ENCODE results near the gene PPFIA2. TPM values are rescaled to one million over a fixed set of nuclear protein-coding genes. Genes with fewer than 3 reads are reported as not detected.

Gene PPFIA2
- total and polyA plus RNA-seq, 8 donors = 0.15 to 9.9 (median 2.2) TPM

DNA sequence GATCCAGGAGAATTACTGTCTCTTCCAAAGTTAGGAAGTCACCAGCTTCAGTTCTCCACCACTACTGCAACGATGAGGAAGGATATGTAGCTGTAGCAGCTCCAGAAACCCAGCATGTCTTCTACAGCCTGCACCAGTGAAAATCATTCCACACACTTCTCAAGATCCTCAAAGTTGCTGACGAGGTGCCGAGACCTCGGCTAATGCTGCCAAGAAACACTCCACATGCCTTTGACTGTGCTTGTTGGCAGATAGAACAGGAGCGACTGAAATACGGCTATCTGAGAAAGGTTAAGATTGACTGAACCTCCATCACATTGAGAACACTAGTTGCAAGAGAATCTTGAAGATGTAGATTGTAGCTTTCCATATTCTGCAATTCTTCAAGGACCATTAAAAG is 241.9 kb downstream of the PPFIA2 start:
- Histone ChIP-seq H3K4me3 (no peak overlapping the region), H3K9me3 (no peaks in the 10 kb centered on the region), H3K27ac (no peak overlapping the region), H3K4me1 (no peaks in the 10 kb centered on the region), H3K27me3 (no peaks in the 10 kb centered on the region), H3K36me3 (no peaks in the 10 kb centered on the region)
- intact Hi-C loops (cut with DNase I; ENCODE audit: low total_unique reads) = no loop called here
- no peak for DNase-seq
- no peak for TF ChIP-seq EP300 (IDR thresholded peaks at IDR 0.05)
- no peak for TF ChIP-seq POLR2A (IDR thresholded peaks at IDR 0.05)
- TF ChIP-seq POLR2AphosphoS5 (IDR thresholded peaks at IDR 0.05) = no peak
- TF ChIP-seq, protein P1, sequence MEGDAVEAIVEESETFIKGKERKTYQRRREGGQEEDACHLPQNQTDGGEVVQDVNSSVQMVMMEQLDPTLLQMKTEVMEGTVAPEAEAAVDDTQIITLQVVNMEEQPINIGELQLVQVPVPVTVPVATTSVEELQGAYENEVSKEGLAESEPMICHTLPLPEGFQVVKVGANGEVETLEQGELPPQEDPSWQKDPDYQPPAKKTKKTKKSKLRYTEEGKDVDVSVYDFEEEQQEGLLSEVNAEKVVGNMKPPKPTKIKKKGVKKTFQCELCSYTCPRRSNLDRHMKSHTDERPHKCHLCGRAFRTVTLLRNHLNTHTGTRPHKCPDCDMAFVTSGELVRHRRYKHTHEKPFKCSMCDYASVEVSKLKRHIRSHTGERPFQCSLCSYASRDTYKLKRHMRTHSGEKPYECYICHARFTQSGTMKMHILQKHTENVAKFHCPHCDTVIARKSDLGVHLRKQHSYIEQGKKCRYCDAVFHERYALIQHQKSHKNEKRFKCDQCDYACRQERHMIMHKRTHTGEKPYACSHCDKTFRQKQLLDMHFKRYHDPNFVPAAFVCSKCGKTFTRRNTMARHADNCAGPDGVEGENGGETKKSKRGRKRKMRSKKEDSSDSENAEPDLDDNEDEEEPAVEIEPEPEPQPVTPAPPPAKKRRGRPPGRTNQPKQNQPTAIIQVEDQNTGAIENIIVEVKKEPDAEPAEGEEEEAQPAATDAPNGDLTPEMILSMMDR (IDR thresholded peaks at IDR 0.05) = no peak
- WGBS, 5 donors = 63 to 90% (median 87%) methylated on average over 6 of the region's 6 CpGs

DNA sequence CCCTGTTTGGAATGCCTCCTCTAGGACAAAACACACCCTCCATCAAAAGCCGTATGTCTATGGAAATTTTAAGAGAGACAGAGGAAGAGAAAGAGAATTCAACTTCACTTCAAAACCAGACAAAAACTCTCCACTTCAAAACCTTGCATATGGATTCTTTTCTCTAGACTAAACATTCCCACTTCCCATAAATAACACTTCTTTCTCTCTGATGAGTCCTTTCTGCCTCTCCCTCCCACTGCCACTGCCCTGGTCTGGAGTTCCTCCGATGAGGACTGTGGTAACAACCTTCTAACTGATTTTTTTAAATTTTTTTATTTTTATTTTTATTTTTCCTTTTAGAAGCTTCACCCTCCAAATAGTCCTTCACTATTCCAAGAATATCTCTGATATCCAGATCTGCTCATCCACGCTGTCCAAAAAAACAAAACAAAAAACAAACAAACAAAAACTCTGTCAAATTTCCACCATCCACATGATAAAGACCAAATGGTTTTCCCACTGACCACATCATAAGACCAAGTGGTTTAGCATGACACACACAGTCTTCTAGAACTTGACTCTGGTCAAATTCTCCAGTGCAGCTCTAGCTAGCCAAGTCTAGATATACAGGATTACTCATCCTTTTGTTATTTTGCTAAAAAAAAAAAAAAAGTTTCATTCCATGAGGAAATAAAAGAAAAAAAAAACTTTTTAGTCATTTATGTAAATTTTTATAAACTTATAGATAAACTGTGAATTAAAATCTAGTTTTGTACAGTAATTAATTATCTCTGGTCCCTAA is 256.0 kb downstream of the PPFIA2 start:
- no peak for TF ChIP-seq POLR2AphosphoS5 (IDR thresholded peaks at IDR 0.05)
- no peak for TF ChIP-seq EP300 (IDR thresholded peaks at IDR 0.05)
- no peak for TF ChIP-seq POLR2A (IDR thresholded peaks at IDR 0.05)
- TF ChIP-seq, protein P1 (IDR thresholded peaks at IDR 0.05) = no peak
- 39 to 74% (median 54%) methylated on average over 3 of the region's 3 CpGs for WGBS, 5 donors
- Histone ChIP-seq H3K9me3 (no peaks in the 10 kb centered on the region), H3K36me3 (no peaks in the 10 kb centered on the region), H3K27me3 (no peaks in the 10 kb centered on the region), H3K27ac (no peak overlapping the region), H3K4me1 (no peaks in the 10 kb centered on the region), H3K4me3 (no peak overlapping the region)
- no peak for DNase-seq
- intact Hi-C loops (cut with DNase I; ENCODE audit: low total_unique reads) = no loop called here

DNA sequence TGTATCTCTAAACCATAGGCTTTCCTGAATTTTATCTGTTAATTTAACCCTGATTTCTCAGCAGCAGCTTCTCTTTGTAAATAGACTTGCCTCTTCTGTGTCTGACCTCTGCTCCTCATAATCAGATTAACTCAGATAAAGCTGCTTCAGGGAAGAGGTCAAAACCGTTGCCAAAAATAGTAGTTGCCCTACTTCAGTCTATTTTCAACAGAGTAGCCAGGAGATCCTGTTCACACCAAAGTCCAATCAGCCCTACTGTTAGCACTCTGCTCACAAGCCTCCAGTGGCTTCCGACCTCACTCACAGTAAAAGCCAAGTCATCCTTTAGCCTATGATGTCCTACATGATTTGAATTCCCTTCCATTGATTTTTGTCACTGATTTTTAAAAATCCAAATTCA is 258.4 kb downstream of the PPFIA2 start:
- Histone ChIP-seq H3K9me3 (no peaks in the 10 kb centered on the region), H3K27ac (no peak overlapping the region), H3K4me1 (no peaks in the 10 kb centered on the region), H3K36me3 (no peaks in the 10 kb centered on the region), H3K4me3 (no peak overlapping the region), H3K27me3 (no peaks in the 10 kb centered on the region)
- intact Hi-C loops (cut with DNase I; ENCODE audit: low total_unique reads) = no loop called here
- no peak for TF ChIP-seq EP300 (IDR thresholded peaks at IDR 0.05)
- TF ChIP-seq, protein P1 (IDR thresholded peaks at IDR 0.05) = no peak
- no peak for DNase-seq
- WGBS, 5 donors = 42 to 65% (median 50%) methylated on average over 2 of the region's 2 CpGs

DNA sequence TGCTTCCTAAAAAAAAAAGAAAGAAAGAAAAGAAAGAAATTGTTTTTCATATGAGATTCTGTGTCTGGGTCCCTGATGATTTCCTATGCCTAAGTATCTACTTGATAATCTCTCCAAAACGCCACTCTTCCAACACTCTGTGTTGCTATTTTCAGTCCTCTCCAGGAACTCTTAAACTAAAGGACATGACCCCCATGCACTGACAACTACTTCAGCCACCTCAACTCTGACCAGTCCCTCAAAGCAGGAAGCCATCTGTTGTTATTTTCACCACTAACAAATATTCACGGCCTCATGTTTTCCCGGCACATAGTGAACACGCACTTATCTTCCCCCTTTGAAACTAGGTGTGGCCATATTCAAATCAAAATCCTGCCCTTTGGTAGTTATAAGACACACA is 259.3 kb downstream of the PPFIA2 start:
- DNase-seq = no peak
- 42 to 69% (median 49%) methylated on average over 4 of the region's 4 CpGs for WGBS, 5 donors
- Histone ChIP-seq H3K4me3 (no peak overlapping the region), H3K4me1 (no peaks in the 10 kb centered on the region), H3K36me3 (no peaks in the 10 kb centered on the region), H3K9me3 (no peaks in the 10 kb centered on the region), H3K27me3 (no peaks in the 10 kb centered on the region), H3K27ac (no peak overlapping the region)
- intact Hi-C loops (cut with DNase I; ENCODE audit: low total_unique reads) = no loop called here
- no peak for TF ChIP-seq POLR2AphosphoS5 (IDR thresholded peaks at IDR 0.05)
- TF ChIP-seq EP300 (IDR thresholded peaks at IDR 0.05) = no peak
- TF ChIP-seq, protein P1 (IDR thresholded peaks at IDR 0.05) = no peak

Measured in stomach (tissue), 9 donors.